Endothelial cell (in vitro differentiated cells): ENCODE results near the gene FAM117A. TPM values are rescaled to one million over a fixed set of nuclear protein-coding genes. Genes with fewer than 3 reads are reported as not detected.

Experiments
- DNase-seq: peaks from one replicate; pipeline ENCODE4 v3.0.0; 2021; ENCODE audit warnings: low spot score
- H3K27ac Mint-ChIP-seq: one replicate; pipeline ENCODE4 v1.8.0; 2021; ENCODE audit warnings: mixed read lengths, inconsistent platforms; ENCODE audit not compliant: unreplicated experiment
- H3K27me3 Mint-ChIP-seq: one replicate; pipeline ENCODE4 v1.8.0; 2021; ENCODE audit warnings: mild to moderate bottlenecking, moderate library complexity, mixed read lengths, inconsistent platforms; ENCODE audit not compliant: unreplicated experiment
- H3K36me3 Mint-ChIP-seq: one replicate; pipeline ENCODE4 v1.8.0; 2021; ENCODE audit warnings: mild to moderate bottlenecking, low read depth, mixed read lengths, inconsistent platforms; ENCODE audit not compliant: unreplicated experiment
- H3K4me1 Mint-ChIP-seq: one replicate; pipeline ENCODE4 v1.8.0; 2021; ENCODE audit warnings: mild to moderate bottlenecking, mixed read lengths, inconsistent platforms; ENCODE audit not compliant: unreplicated experiment
- H3K4me3 Mint-ChIP-seq: one replicate; pipeline ENCODE4 v1.8.0; 2021; ENCODE audit warnings: mild to moderate bottlenecking, mixed read lengths, inconsistent platforms; ENCODE audit not compliant: unreplicated experiment
- H3K9me3 Mint-ChIP-seq: one replicate; pipeline ENCODE4 v1.8.0; 2021; ENCODE audit warnings: mixed read lengths, inconsistent platforms; ENCODE audit not compliant: unreplicated experiment
- total RNA-seq: library from RNA; stranded (reverse); fragmentation: NEBNext Ultra II Directional; extraction: Animal tissue kit (Norgen Biotek cat#: 25700); gene quantifications from one replicate; pipeline ENCODE4 v1.2.1, GENCODE V29; 2021; ENCODE audit not compliant: unreplicated experiment
- TF ChIP-seq, protein P1 (sequence below): fragments of 200-600 bp; sonication (generic); IDR thresholded peaks from one replicate; pipeline ENCODE4 v1.5.0; 2021; ENCODE audit warnings: antibody characterized with exemption; ENCODE audit not compliant: unreplicated experiment

The FAM117A gene
- total RNA-seq, 1 donor from 2014 or later: 9.2 TPM

DNA sequence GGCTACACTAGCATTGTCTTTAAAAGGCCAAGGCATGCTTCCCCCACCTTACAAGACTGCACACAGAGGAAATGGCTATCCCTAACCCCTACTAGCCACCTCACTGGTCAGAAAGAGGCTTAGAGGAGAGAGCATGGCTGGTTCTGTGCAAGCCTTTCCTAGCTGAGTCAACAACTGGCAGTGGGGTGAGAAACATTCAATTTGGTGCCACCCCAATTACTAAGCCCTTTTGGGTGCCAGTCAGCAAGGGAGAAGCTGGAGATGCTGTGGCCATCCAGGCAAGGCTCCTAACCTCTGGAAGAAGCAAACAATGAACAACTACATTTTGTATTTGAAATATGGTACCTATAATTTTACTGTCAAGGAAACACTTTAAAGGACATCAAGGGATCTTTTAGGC is 19.9 kb upstream of the FAM117A start:
- H3K27me3 Mint-ChIP-seq: peaks cover under 1% of the 10 kb centered on the region
- peaks cover 13% of the 10 kb centered on the region for H3K4me1 Mint-ChIP-seq

DNA sequence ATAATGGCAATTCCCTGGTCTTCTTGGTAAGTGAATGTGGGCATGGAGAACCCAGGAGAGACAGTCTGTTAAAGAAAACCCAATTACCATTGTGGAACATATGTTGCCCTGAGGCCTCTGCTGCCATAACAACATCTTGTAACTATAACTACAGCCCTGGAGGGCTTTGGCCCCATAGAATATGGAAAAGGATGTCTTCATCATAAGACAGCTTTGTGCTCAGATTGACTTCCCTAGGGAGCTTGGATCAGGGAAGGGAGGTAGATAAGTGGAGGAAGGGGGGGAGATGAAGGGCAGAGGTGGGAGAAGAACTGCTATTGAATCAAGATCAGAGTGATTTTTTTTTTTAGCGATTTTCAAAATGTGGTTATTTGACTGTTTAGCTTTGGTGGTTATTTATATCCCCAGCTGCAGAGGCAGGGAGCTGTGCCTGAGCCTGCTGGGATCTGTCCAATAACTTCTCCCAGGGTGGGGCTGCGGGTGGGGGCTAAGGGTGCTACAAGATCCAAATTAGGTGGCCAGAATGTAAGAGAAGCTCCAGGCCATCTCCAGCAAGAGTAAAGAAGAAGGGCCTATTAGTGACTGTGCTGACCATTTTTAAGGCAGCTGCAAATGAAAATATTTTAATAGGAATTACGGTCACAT is 19.3 kb upstream of the FAM117A start:
- Mint-ChIP-seq H3K4me1 (peaks cover 10% of the 10 kb centered on the region), H3K9me3 (no peaks in the 10 kb centered on the region), H3K27ac (no peak overlapping the region), H3K27me3 (no peaks in the 10 kb centered on the region), H3K36me3 (no peaks in the 10 kb centered on the region), H3K4me3 (no peak overlapping the region)
- TF ChIP-seq, protein P1, sequence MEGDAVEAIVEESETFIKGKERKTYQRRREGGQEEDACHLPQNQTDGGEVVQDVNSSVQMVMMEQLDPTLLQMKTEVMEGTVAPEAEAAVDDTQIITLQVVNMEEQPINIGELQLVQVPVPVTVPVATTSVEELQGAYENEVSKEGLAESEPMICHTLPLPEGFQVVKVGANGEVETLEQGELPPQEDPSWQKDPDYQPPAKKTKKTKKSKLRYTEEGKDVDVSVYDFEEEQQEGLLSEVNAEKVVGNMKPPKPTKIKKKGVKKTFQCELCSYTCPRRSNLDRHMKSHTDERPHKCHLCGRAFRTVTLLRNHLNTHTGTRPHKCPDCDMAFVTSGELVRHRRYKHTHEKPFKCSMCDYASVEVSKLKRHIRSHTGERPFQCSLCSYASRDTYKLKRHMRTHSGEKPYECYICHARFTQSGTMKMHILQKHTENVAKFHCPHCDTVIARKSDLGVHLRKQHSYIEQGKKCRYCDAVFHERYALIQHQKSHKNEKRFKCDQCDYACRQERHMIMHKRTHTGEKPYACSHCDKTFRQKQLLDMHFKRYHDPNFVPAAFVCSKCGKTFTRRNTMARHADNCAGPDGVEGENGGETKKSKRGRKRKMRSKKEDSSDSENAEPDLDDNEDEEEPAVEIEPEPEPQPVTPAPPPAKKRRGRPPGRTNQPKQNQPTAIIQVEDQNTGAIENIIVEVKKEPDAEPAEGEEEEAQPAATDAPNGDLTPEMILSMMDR: no peak
- no peak for DNase-seq

More for the DNA sequence above, 19.9 kb upstream of the FAM117A start:
- no peaks in the 10 kb centered on the region for H3K36me3 Mint-ChIP-seq
- TF ChIP-seq, protein P1: no peak
- H3K9me3 Mint-ChIP-seq: no peaks in the 10 kb centered on the region
- no peak for DNase-seq
- no peak overlapping the region for H3K27ac Mint-ChIP-seq
- H3K4me3 Mint-ChIP-seq: no peak overlapping the region

DNA sequence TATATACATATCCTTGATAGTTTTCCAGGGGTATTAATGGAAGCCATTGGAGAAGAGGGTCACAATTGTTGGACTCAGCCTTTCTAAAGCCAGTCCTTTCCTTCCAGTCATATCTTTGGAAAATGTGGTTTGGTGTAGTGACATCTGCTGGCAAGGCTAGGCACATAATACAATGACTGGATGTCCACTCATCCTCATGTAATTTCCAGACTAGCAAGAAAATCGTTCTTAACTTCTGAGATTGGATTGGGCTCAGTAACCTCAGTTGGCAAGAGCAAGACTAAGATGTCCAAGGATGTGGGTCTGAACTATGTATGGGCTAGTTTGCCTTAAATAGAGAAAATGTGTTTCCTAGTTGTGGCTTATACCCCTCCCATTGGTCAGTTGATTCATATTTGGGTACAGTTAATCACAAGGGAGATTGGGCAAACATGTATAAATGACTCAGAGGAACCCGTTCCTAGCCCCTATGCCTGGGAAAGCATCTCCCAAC is 15.9 kb upstream of the FAM117A start:
- Mint-ChIP-seq H3K27ac (no peak overlapping the region), H3K9me3 (no peaks in the 10 kb centered on the region), H3K36me3 (no peaks in the 10 kb centered on the region), H3K27me3 (no peaks in the 10 kb centered on the region), H3K4me1 (peaks cover 3% of the 10 kb centered on the region), H3K4me3 (no peak overlapping the region)
- TF ChIP-seq, protein P1: no peak
- peak; percentile 25 for DNase-seq

DNA sequence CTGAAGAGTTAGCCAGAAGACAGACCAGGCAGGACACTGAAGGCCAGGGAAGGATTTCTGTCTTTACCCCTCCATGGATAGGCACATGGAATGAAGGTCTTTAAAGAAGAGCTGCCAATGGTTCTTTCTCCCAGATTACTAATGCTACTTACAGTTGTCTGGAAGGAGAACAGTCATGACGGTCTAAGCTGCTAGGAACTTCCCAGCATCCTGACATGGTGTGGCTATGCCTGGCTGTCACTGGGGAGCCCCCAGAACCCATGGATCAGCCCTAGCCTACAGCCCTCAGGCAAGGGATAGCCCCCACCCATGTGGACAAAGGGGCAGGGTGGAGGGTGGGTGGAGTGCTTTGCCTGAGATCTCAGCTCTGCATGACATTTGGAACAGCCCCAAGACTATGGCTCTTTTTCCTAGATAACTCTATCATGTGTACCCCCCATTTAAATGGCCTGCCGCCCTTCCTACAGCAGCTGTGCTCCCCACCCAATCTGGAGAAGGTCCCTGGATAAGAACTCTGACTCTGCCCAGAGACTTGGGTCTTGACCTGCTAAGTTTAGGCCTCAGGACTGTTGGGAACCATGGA is 15.3 kb upstream of the FAM117A start:
- no peak for DNase-seq
- TF ChIP-seq, protein P1: no peak
- H3K4me1 Mint-ChIP-seq: peaks cover 3% of the 10 kb centered on the region
- no peak overlapping the region for H3K27ac Mint-ChIP-seq
- H3K9me3 Mint-ChIP-seq: no peaks in the 10 kb centered on the region
- H3K4me3 Mint-ChIP-seq: no peak overlapping the region
- no peaks in the 10 kb centered on the region for H3K27me3 Mint-ChIP-seq
- no peaks in the 10 kb centered on the region for H3K36me3 Mint-ChIP-seq

DNA sequence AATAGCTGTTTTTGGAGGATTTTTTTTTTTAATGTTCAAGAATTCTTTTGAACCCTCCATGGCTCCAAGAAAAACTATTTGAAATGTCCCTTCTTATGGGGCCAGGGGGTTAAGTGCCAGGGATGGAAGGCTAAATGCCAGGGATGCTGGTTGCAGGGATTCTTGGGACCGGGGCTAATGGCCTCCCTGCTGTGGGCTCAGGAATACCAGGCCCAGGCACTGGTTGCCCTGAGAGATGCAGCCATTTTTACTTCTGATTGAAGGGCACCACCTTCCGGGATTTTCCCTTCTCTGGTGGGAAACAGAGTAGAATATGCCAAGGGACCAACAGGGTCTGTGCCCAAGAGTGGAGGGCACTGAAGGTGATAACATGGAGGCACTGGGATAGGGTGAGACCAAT is 13.6 kb upstream of the FAM117A start:
- Mint-ChIP-seq H3K9me3 (no peaks in the 10 kb centered on the region), H3K4me1 (peaks cover 3% of the 10 kb centered on the region), H3K36me3 (no peaks in the 10 kb centered on the region), H3K4me3 (no peak overlapping the region), H3K27ac (no peak overlapping the region), H3K27me3 (no peaks in the 10 kb centered on the region)
- TF ChIP-seq, protein P1: no peak
- no peak for DNase-seq
